Neural cell (in vitro differentiated cells): Measurements from ENCODE around the gene RFX2. TPM values are rescaled to one million over a fixed set of nuclear protein-coding genes. Genes with fewer than 3 reads are reported as not detected.

Experiments
- polyA plus RNA-seq: library from polyadenylated mRNA; depleted of rRNA; stranded (reverse); fragments of >200 nt; gene quantifications from 2 replicates; pipeline ENCODE4 v1.2.3, GENCODE V29; 2014

The RFX2 gene
- polyA plus RNA-seq, 1 donor from 2014 or later = 0.69 TPM

Other genes with a start within 250 kb of the RFX2 start
- not detected in 2 replicates for gene FUT5, start 240.0 kb downstream of the RFX2 start, polyA plus RNA-seq
- 529 and 594 TPM in 2 replicates for gene NDUFA11, start 206.7 kb downstream of the RFX2 start, polyA plus RNA-seq
- gene VMAC, start 205.6 kb downstream of the RFX2 start, polyA plus RNA-seq = 6.0 and 9.1 TPM in 2 replicates
- 7.5 and 10.5 TPM in 2 replicates for gene CAPS, start 196.2 kb downstream of the RFX2 start, polyA plus RNA-seq
- gene RANBP3, start 132.4 kb downstream of the RFX2 start, polyA plus RNA-seq = 53.6 and 67.6 TPM in 2 replicates
- not detected in 2 replicates for gene ACSBG2, start 25.2 kb upstream of the RFX2 start, polyA plus RNA-seq
- 34.0 and 39.3 TPM in 2 replicates for gene MLLT1, start 169.5 kb upstream of the RFX2 start, polyA plus RNA-seq
- gene ACER1, start 223.1 kb upstream of the RFX2 start, polyA plus RNA-seq = 0.62 TPM in 1 of 2 replicates, not detected in the other